ENCODE measurements around the gene IL11RA.

The IL11RA gene

DNA sequence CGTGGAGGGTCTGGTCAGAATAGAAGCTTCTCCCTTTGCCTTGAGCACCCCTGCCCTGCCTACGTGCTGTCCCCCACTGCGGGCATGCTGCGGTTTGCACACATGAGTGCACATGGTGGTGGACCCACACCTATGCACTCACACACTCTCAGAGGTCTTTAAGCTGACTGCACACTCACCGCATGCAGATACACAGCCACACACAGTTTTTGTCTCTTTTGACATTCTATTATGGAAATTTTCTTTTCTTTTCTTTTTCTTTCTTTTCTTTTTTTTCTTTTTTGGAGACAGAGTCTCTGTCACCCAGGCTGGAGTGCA, 22.5 kb upstream of the IL11RA start:
- TF ChIP-seq POLR2AphosphoS5 (IDR thresholded peaks at IDR 0.05; ENCODE audit: low read depth, low read length) = no peak
- no peak for TF ChIP-seq TAF1 (IDR thresholded peaks at IDR 0.05; ENCODE audit: borderline replicate concordance, insufficient read depth, low read length)
- TF ChIP-seq FOXP2 (optimal IDR thresholded peaks at IDR 0.05; ENCODE audit: borderline replicate concordance, extremely low read depth, extremely low read length, insufficient read depth) = no peak
- TF ChIP-seq SIN3A (IDR thresholded peaks at IDR 0.05; ENCODE audit: borderline replicate concordance, insufficient read depth, low read length) = no peak
- TF ChIP-seq, protein P1, sequence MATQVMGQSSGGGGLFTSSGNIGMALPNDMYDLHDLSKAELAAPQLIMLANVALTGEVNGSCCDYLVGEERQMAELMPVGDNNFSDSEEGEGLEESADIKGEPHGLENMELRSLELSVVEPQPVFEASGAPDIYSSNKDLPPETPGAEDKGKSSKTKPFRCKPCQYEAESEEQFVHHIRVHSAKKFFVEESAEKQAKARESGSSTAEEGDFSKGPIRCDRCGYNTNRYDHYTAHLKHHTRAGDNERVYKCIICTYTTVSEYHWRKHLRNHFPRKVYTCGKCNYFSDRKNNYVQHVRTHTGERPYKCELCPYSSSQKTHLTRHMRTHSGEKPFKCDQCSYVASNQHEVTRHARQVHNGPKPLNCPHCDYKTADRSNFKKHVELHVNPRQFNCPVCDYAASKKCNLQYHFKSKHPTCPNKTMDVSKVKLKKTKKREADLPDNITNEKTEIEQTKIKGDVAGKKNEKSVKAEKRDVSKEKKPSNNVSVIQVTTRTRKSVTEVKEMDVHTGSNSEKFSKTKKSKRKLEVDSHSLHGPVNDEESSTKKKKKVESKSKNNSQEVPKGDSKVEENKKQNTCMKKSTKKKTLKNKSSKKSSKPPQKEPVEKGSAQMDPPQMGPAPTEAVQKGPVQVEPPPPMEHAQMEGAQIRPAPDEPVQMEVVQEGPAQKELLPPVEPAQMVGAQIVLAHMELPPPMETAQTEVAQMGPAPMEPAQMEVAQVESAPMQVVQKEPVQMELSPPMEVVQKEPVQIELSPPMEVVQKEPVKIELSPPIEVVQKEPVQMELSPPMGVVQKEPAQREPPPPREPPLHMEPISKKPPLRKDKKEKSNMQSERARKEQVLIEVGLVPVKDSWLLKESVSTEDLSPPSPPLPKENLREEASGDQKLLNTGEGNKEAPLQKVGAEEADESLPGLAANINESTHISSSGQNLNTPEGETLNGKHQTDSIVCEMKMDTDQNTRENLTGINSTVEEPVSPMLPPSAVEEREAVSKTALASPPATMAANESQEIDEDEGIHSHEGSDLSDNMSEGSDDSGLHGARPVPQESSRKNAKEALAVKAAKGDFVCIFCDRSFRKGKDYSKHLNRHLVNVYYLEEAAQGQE (IDR thresholded peaks at IDR 0.05; ENCODE audit: insufficient read depth in 1 of 2, low read depth in 2 of 2, low read length in 2 of 2) = no peak

DNA sequence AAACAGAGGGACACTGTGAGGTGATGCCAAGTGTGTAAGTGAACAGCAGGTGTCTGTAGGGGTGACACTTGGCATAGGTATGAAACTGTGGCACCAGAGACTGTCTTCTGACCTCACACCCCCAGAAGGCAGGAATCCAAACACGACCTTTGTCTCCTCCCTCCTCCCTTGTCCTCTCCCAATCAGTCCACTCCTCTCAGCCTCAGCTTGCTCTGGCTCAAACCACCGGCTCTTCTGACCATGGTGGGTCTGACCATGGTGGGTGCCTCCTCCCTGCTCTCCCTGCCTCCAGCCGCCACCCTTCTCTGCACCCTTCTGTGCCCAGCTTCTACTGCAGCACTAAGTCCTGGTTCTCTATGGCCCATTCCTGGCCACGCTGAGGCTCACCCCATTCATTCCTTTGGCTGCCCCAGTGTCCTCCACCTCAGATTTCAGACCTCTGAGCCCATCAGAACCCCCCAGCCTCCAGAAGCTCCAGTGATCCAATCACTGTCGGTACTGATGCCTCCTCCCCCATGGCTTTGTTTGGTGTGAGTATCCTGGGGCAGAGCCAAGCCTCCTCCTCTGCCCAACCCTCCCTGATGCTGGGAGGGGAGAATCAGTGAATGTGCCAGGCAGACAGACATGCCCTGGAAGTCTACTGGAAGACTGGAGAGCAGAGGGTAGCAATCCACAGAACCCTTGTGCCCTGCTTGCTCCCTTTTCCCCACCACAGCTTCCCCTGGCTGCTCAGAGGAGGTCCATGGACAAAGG, 21.4 kb upstream of the IL11RA start:
- TF ChIP-seq FOXP2 (optimal IDR thresholded peaks at IDR 0.05; ENCODE audit: borderline replicate concordance, extremely low read depth, extremely low read length, insufficient read depth) = no peak
- TF ChIP-seq POLR2AphosphoS5 (IDR thresholded peaks at IDR 0.05; ENCODE audit: low read depth, low read length) = no peak
- no peak for TF ChIP-seq SIN3A (IDR thresholded peaks at IDR 0.05; ENCODE audit: borderline replicate concordance, insufficient read depth, low read length)
- TF ChIP-seq, protein P1 (IDR thresholded peaks at IDR 0.05; ENCODE audit: insufficient read depth in 1 of 2, low read depth in 2 of 2, low read length in 2 of 2) = no peak
- TF ChIP-seq TAF1 (IDR thresholded peaks at IDR 0.05; ENCODE audit: borderline replicate concordance, insufficient read depth, low read length) = no peak

DNA sequence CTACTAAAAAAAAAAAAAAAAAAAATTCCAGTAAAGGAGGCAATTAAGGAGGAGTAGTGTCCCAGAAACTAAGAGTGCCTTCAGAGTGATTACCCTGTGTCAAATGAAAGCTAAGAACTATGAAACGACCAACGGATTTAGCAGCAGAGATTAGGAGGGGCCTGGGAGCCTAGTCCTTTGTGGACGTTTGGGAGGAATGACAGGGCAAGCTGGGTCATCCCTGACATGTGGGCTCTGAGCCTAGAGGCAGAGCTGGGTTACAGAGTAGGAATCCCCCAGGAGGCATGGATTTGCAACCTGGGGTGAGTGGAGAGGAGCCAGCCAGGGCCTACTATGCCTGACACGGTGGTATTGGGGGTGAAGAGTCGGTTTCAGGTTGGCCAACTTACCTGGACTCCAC, 18.8 kb upstream of the IL11RA start:
- TF ChIP-seq TAF1 (IDR thresholded peaks at IDR 0.05; ENCODE audit: borderline replicate concordance, insufficient read depth, low read length) (no peak), SIN3A (IDR thresholded peaks at IDR 0.05; ENCODE audit: borderline replicate concordance, insufficient read depth, low read length) (no peak), FOXP2 (optimal IDR thresholded peaks at IDR 0.05; ENCODE audit: borderline replicate concordance, extremely low read depth, extremely low read length, insufficient read depth) (no peak), POLR2AphosphoS5 (IDR thresholded peaks at IDR 0.05; ENCODE audit: low read depth, low read length) (no peak)
- TF ChIP-seq, protein P1 (IDR thresholded peaks at IDR 0.05; ENCODE audit: insufficient read depth in 1 of 2, low read depth in 2 of 2, low read length in 2 of 2) = no peak

DNA sequence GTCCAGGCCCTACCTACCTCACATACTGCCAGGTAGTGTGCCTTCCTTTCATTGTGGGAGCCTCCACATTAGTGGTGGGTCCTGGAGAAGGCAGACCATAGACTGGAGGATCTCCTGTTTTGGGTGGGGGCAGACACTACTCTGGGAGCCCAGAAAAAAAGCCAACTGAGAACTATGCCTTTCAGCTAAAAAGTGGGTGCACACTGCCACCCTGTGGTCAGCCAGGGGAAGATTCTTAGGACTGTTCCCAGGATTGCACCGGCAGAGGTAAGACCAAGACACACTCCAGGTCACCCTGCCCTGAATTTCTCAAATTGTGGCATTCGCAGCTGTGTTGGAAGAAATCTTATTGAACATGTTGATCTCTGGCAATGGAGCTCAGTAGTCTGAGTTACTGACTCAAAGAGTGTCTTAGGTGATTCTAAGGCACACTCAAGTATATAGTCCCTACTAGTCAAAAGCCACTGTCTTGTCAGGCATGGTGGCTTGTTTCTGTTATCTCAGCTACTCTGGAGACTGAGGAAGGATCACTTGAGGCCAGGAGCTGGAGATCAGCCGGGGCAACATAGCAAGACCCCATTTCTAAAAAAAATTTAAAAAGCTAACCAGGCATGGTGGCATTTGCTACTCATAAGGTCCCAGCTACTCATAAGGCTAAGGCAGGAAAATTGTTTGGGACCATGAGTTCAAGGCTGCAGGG, 18.0 kb upstream of the IL11RA start:
- TF ChIP-seq SIN3A (IDR thresholded peaks at IDR 0.05; ENCODE audit: borderline replicate concordance, insufficient read depth, low read length) = no peak
- TF ChIP-seq, protein P1 (IDR thresholded peaks at IDR 0.05; ENCODE audit: insufficient read depth in 1 of 2, low read depth in 2 of 2, low read length in 2 of 2) = no peak
- no peak for TF ChIP-seq FOXP2 (optimal IDR thresholded peaks at IDR 0.05; ENCODE audit: borderline replicate concordance, extremely low read depth, extremely low read length, insufficient read depth)
- TF ChIP-seq TAF1 (IDR thresholded peaks at IDR 0.05; ENCODE audit: borderline replicate concordance, insufficient read depth, low read length) = no peak
- TF ChIP-seq POLR2AphosphoS5 (IDR thresholded peaks at IDR 0.05; ENCODE audit: low read depth, low read length) = no peak
